Bronchus fibroblast of lung (primary cell): ENCODE measurements around the gene MATN3. TPM values are rescaled to one million over a fixed set of nuclear protein-coding genes. Genes with fewer than 3 reads are reported as not detected.

ENCODE experiments used
- total RNA-seq: library from RNA; depleted of rRNA; stranded (reverse); fragments of >200 nt; gene quantifications from 2 replicates; pipeline ENCODE4 v1.2.3, GENCODE V29; 2015

The MATN3 gene
- 2.5 and 3.9 TPM in 2 replicates for total RNA-seq

GRCh38 chr2:20012282-20013125, at the start of gene MATN3:
MATN3 (minus strand) TSS chr2:20012668; CDS start chr2:20012631, 37 bp downstream.

GRCh38 chr2:20051532-20052228, 39.2 kb upstream of the MATN3 start, which contains the start of gene LAPTM4A:
LAPTM4A (minus strand) TSS chr2:20051628; CDS start chr2:20051520, 108 bp downstream.

GRCh38 chr2:19989667-19990415, 22.6 kb downstream of the MATN3 start, which contains the start of gene WDR35:
WDR35 (minus strand) TSS chr2:19990105; CDS start chr2:19990015, 90 bp downstream.

Other genes starting within 250 kb of the MATN3 start
- 3.0 and 5.1 TPM in 2 replicates for gene TTC32, start 110.7 kb downstream of the MATN3 start, total RNA-seq
- 5.9 and 6.1 TPM in 2 replicates for gene WDR35, start 22.6 kb downstream of the MATN3 start, total RNA-seq
- 85.9 and 96.0 TPM in 2 replicates for gene LAPTM4A, start 39.0 kb upstream of the MATN3 start, total RNA-seq
- 30.6 and 37.7 TPM in 2 replicates for gene SDC1, start 212.5 kb upstream of the MATN3 start, total RNA-seq